Activated CD4-positive, alpha-beta T cell treated with anti-CD3 and anti-CD28 coated beads for 48 hours (primary cell): ENCODE data around the gene TMEFF2.

Experiments used
- DNase-seq: peaks from one replicate; pipeline ENCODE4 v3.0.0-alpha.2; 2020

The TMEFF2 gene

GRCh38 chr2:191954451-191954850 is 240.3 kb downstream of the TMEFF2 start:
- DNase-seq = no peak

- DNase-seq = no peak
Measured at GRCh38 chr2:191952515-191953270, 242.0 kb downstream of the TMEFF2 start.

- DNase-seq = no peak
Measured at GRCh38 chr2:191951832-191952231, 242.9 kb downstream of the TMEFF2 start.

- DNase-seq = no peak
Measured at GRCh38 chr2:191951376-191951775, 243.4 kb downstream of the TMEFF2 start.

GRCh38 chr2:191950132-191950874 is 244.4 kb downstream of the TMEFF2 start:
- no peak for DNase-seq

- peak; percentile 3 for DNase-seq
Measured at GRCh38 chr2:191947235-191947634, 247.5 kb downstream of the TMEFF2 start.

GRCh38 chr2:191946471-191947182 is 248.1 kb downstream of the TMEFF2 start:
- no peak for DNase-seq

- no peak for DNase-seq
Measured at GRCh38 chr2:191945623-191946022, 249.1 kb downstream of the TMEFF2 start.

- DNase-seq = no peak
Measured at GRCh38 chr2:191942739-191943103, 252.0 kb downstream of the TMEFF2 start.

- DNase-seq = no peak
Measured at GRCh38 chr2:191942090-191942738, 252.5 kb downstream of the TMEFF2 start.

- DNase-seq = no peak
Measured at GRCh38 chr2:191941376-191941929, 253.3 kb downstream of the TMEFF2 start.

GRCh38 chr2:191938779-191939178 is 256.0 kb downstream of the TMEFF2 start:
- no peak for DNase-seq

- DNase-seq = no peak
Measured at GRCh38 chr2:191936882-191937405, 257.8 kb downstream of the TMEFF2 start.

GRCh38 chr2:191935247-191935646 is 259.5 kb downstream of the TMEFF2 start:
- no peak for DNase-seq

GRCh38 chr2:191933307-191934105 is 261.2 kb downstream of the TMEFF2 start:
- DNase-seq = peak; percentile 32

GRCh38 chr2:191932286-191932685 is 262.4 kb downstream of the TMEFF2 start:
- DNase-seq = no peak

GRCh38 chr2:191931329-191931728 is 263.4 kb downstream of the TMEFF2 start:
- DNase-seq = no peak

- no peak for DNase-seq
Measured at GRCh38 chr2:191930205-191930604, 264.5 kb downstream of the TMEFF2 start.

GRCh38 chr2:191929288-191929687 is 265.4 kb downstream of the TMEFF2 start:
- DNase-seq = no peak

GRCh38 chr2:191927991-191928390 is 266.7 kb downstream of the TMEFF2 start:
- DNase-seq = no peak

- no peak for DNase-seq
Measured at GRCh38 chr2:191927319-191927867, 267.3 kb downstream of the TMEFF2 start.
